OCI-LY7 (cell line): Measurements from ENCODE around the gene RPL26. TPM values are rescaled to one million over a fixed set of nuclear protein-coding genes. Genes with fewer than 3 reads are reported as not detected.

Experiments
- BruUV-seq: library from RNA; stranded (reverse); fragments of 400-500 nt; replicated peaks from 2 replicates; lab custom pipeline; 2021; lab: Mats Ljungman, UMichigan
- CTCF ChIA-PET: fragments of 300-600 bp; sonication (Branson Sonifier 250); formaldehyde crosslinking; loops from one replicate; lab custom pipeline; 2022; ENCODE audit warnings: antibody characterized with exemption; ENCODE audit not compliant: unreplicated experiment; lab: Charles Lee
- POLR2A ChIA-PET: fragments of 300-600 bp; sonication (Branson Sonifier 250); formaldehyde crosslinking; loops from one replicate; lab custom pipeline; 2022; ENCODE audit warnings: antibody characterized with exemption; lab: Charles Lee
- DNase-seq: peaks from one replicate; pipeline ENCODE4 v3.0.0-alpha.2; 2015; ENCODE audit warnings: low spot score
- H2AFZ ChIP-seq: fragments of 200-600 bp; sonication (generic), shearing (Covaris generic); 2 replicates; pipeline ENCODE4 v1.6.1; 2014; ENCODE audit warnings: mild to moderate bottlenecking, antibody characterized with exemption, low read length, moderate library complexity
- H3K27ac ChIP-seq: fragments of 200-600 bp; sonication (generic); 2 replicates; pipeline ENCODE4 v1.5.1; 2014; ENCODE audit warnings: mixed run types, low read depth, mild to moderate bottlenecking, moderate library complexity, low read length, inconsistent platforms; ENCODE audit not compliant: poor library complexity, severe bottlenecking
- H3K36me3 ChIP-seq: fragments of 200-600 bp; sonication (generic); 2 replicates; pipeline ENCODE4 v1.6.1; 2014; ENCODE audit warnings: mild to moderate bottlenecking, antibody characterized with exemption, low read length, moderate library complexity, mixed read lengths; ENCODE audit not compliant: insufficient read depth
- H3K4me1 ChIP-seq: fragments of 200-600 bp; sonication (generic); 2 replicates; pipeline ENCODE4 v1.5.1; 2014; ENCODE audit warnings: mild to moderate bottlenecking, low read length; ENCODE audit not compliant: insufficient read depth, poor library complexity, severe bottlenecking
- H3K4me2 ChIP-seq: fragments of 200-600 bp; sonication (generic); 2 replicates; pipeline ENCODE4 v1.6.1; 2014; ENCODE audit warnings: mild to moderate bottlenecking, low read length
- H3K4me3 ChIP-seq: fragments of 200-600 bp; sonication (generic); 2 replicates; pipeline ENCODE4 v1.5.1; 2014; ENCODE audit warnings: mild to moderate bottlenecking, low read depth, low read length; ENCODE audit not compliant: poor library complexity, severe bottlenecking
- H3K79me2 ChIP-seq: fragments of 200-600 bp; sonication (generic); 2 replicates; pipeline ENCODE4 v1.6.1; 2016; ENCODE audit warnings: low read depth, mild to moderate bottlenecking, low read length, moderate library complexity, mixed read lengths; ENCODE audit not compliant: insufficient read depth
- H3K9me2 ChIP-seq: fragments of 200-600 bp; sonication (generic); 2 replicates; pipeline ENCODE4 v1.6.1; 2016; ENCODE audit warnings: mild to moderate bottlenecking, low read length, mixed read lengths; ENCODE audit not compliant: insufficient read depth
- H3K9me3 ChIP-seq: fragments of 200-600 bp; sonication (generic); 2 replicates; pipeline ENCODE4 v1.6.1; 2014; ENCODE audit warnings: mild to moderate bottlenecking, mixed run types, low read length, mixed read lengths
- H4K20me1 ChIP-seq: fragments of 200-600 bp; sonication (generic); 2 replicates; pipeline ENCODE4 v1.6.1; 2014; ENCODE audit warnings: mild to moderate bottlenecking, antibody characterized with exemption, low read length, moderate library complexity, mixed read lengths; ENCODE audit not compliant: insufficient read depth
- CTCF ChIP-seq: fragments of 200-600 bp; sonication (generic); conservative IDR thresholded peaks from 2 replicates; pipeline ENCODE4 v1.5.1; 2014; ENCODE audit warnings: mild to moderate bottlenecking, antibody characterized with exemption, low read length, moderate library complexity, mixed read lengths
- EZH2phosphoT487 ChIP-seq: fragments of 200-600 bp; sonication (generic); IDR thresholded peaks from 2 replicates; pipeline ENCODE4 v1.6.1; 2018; ENCODE audit warnings: low read depth, borderline replicate concordance, mild to moderate bottlenecking, mixed run types, antibody characterized with exemption, low read length, moderate library complexity, mixed read lengths
- intact Hi-C: fragments of 100-400 bp; cut with micrococcal nuclease; formaldehyde crosslinking; loops from one replicate; pipeline ENCODE4 v1.10.0; 2022; ENCODE audit not compliant: unreplicated experiment
- small RNA-seq: library from RNA; depleted of rRNA; stranded (forward); fragments of <200 nt; gene quantifications from one replicate; pipeline ENCODE3, GENCODE V24; 2014
- total RNA-seq, 2 experiments: library from RNA; depleted of rRNA in 1 of 2; stranded (reverse); fragments of >200 nt in 1 of 2; shearing (Covaris generic) in 1 of 2; gene quantifications; 2 replicates each; pipeline ENCODE4 v1.2.3, GENCODE V29; 2014 to 2022

The RPL26 gene
- total RNA-seq, 2 experiments from 2014 or later = 3,139 to 4,013 TPM

GRCh38 chr17:8332688-8333087 lies 50.3 kb downstream of the RPL26 start:
- CTCF ChIA-PET = no interaction called here
- H3K9me2 ChIP-seq = no peaks in the 10 kb centered on the region
- H4K20me1 ChIP-seq = no peaks in the 10 kb centered on the region
- H3K79me2 ChIP-seq = no peaks in the 10 kb centered on the region
- no peaks in the 10 kb centered on the region for H3K9me3 ChIP-seq
- H3K4me2 ChIP-seq = no peak overlapping the region
- no peak overlapping the region for H2AFZ ChIP-seq
- no peak overlapping the region for H3K4me3 ChIP-seq
- BruUV-seq = no TSS peak
- POLR2A ChIA-PET = no interaction called here
- H3K36me3 ChIP-seq = no peaks in the 10 kb centered on the region
- no peaks in the 10 kb centered on the region for H3K4me1 ChIP-seq
- DNase-seq = no peak
- intact Hi-C loops = no loop called here
- H3K27ac ChIP-seq = no peak overlapping the region
- no peak for TF ChIP-seq EZH2phosphoT487
- TF ChIP-seq CTCF = no peak

- POLR2A ChIA-PET = no interaction called here
Observed at GRCh38 chr17:8332128-8332527, 50.9 kb downstream of the RPL26 start.

More at GRCh38 chr17:8332128-8332527, 50.9 kb downstream of the RPL26 start:
- intact Hi-C loops = no loop called here
- no peak overlapping the region for H2AFZ ChIP-seq
- no peaks in the 10 kb centered on the region for H3K79me2 ChIP-seq
- H3K4me3 ChIP-seq = no peak overlapping the region
- BruUV-seq = no TSS peak
- no peaks in the 10 kb centered on the region for H4K20me1 ChIP-seq
- TF ChIP-seq EZH2phosphoT487 = no peak
- no peak for TF ChIP-seq CTCF
- no peak overlapping the region for H3K27ac ChIP-seq
- no peaks in the 10 kb centered on the region for H3K36me3 ChIP-seq
- H3K4me2 ChIP-seq = no peak overlapping the region
- no peaks in the 10 kb centered on the region for H3K4me1 ChIP-seq
- no peaks in the 10 kb centered on the region for H3K9me2 ChIP-seq
- H3K9me3 ChIP-seq = no peaks in the 10 kb centered on the region
- CTCF ChIA-PET = no interaction called here
- no peak for DNase-seq

Small RNA genes within 50 kb of the gene (small RNA-seq; reads per million reads assigned to genes)
- gene RF00265 = not detected

Other genes starting within 250 kb of the RPL26 start
- 13.9 and 15.4 TPM in 2 replicates for gene PER1, start 230.8 kb downstream of the RPL26 start, total RNA-seq (2014; rRNA removed; shearing (Covaris generic))
- gene PER1, start 230.8 kb downstream of the RPL26 start, total RNA-seq (2022) = 38.0 and 48.0 TPM in 2 replicates
- 10.4 and 21.2 TPM in 2 replicates for gene VAMP2, start 220.2 kb downstream of the RPL26 start, total RNA-seq (2014; rRNA removed; shearing (Covaris generic))
- gene VAMP2, start 220.2 kb downstream of the RPL26 start, total RNA-seq (2022) = 40.9 and 45.1 TPM in 2 replicates
- 34.6 and 57.0 TPM in 2 replicates for gene TMEM107, start 206.8 kb downstream of the RPL26 start, total RNA-seq (2014; rRNA removed; shearing (Covaris generic))
- 43.9 and 45.4 TPM in 2 replicates for gene TMEM107, start 206.8 kb downstream of the RPL26 start, total RNA-seq (2022)
- 13.9 and 14.3 TPM in 2 replicates for gene BORCS6, start 193.0 kb downstream of the RPL26 start, total RNA-seq (2014; rRNA removed; shearing (Covaris generic))
- 12.0 and 12.7 TPM in 2 replicates for gene BORCS6, start 193.0 kb downstream of the RPL26 start, total RNA-seq (2022)
- 248 and 283 TPM in 2 replicates for gene AURKB, start 172.6 kb downstream of the RPL26 start, total RNA-seq (2014; rRNA removed; shearing (Covaris generic))
- 310 and 323 TPM in 2 replicates for gene AURKB, start 172.6 kb downstream of the RPL26 start, total RNA-seq (2022)
- 36.2 and 50.3 TPM in 2 replicates for gene CTC1, start 135.1 kb downstream of the RPL26 start, total RNA-seq (2014; rRNA removed; shearing (Covaris generic))
- 97.6 and 122 TPM in 2 replicates for gene CTC1, start 135.1 kb downstream of the RPL26 start, total RNA-seq (2022)
- 114 and 122 TPM in 2 replicates for gene PFAS, start 133.9 kb downstream of the RPL26 start, total RNA-seq (2014; rRNA removed; shearing (Covaris generic))
- gene PFAS, start 133.9 kb downstream of the RPL26 start, total RNA-seq (2022) = 170 and 180 TPM in 2 replicates
- 30.6 and 32.2 TPM in 2 replicates for gene RANGRF, start 94.5 kb downstream of the RPL26 start, total RNA-seq (2014; rRNA removed; shearing (Covaris generic))
- 43.3 and 46.7 TPM in 2 replicates for gene RANGRF, start 94.5 kb downstream of the RPL26 start, total RNA-seq (2022)
- 3.9 and 4.5 TPM in 2 replicates for gene SLC25A35, start 87.8 kb downstream of the RPL26 start, total RNA-seq (2014; rRNA removed; shearing (Covaris generic))
- 23.8 and 27.8 TPM in 2 replicates for gene SLC25A35, start 87.8 kb downstream of the RPL26 start, total RNA-seq (2022)
- gene ARHGEF15, start 73.0 kb downstream of the RPL26 start, total RNA-seq (2014; rRNA removed; shearing (Covaris generic)) = not detected in 2 replicates
- not detected in 2 replicates for gene ARHGEF15, start 73.0 kb downstream of the RPL26 start, total RNA-seq (2022)
- not detected in 2 replicates for gene ODF4, start 43.4 kb downstream of the RPL26 start, total RNA-seq (2014; rRNA removed; shearing (Covaris generic))
- gene ODF4, start 43.4 kb downstream of the RPL26 start, total RNA-seq (2022) = not detected in 2 replicates
- gene RNF222, start 14.6 kb upstream of the RPL26 start, total RNA-seq (2014; rRNA removed; shearing (Covaris generic)) = 0.06 TPM in 1 of 2 replicates, not detected in the other
- gene RNF222, start 14.6 kb upstream of the RPL26 start, total RNA-seq (2022) = 0.15 TPM in 2 replicates
- 37.9 and 40.0 TPM in 2 replicates for gene NDEL1, start 52.7 kb upstream of the RPL26 start, total RNA-seq (2014; rRNA removed; shearing (Covaris generic))
- 65.7 and 69.9 TPM in 2 replicates for gene NDEL1, start 52.7 kb upstream of the RPL26 start, total RNA-seq (2022)
- 41.9 and 55.0 TPM in 2 replicates for gene MYH10, start 247.5 kb upstream of the RPL26 start, total RNA-seq (2014; rRNA removed; shearing (Covaris generic))
- gene MYH10, start 247.5 kb upstream of the RPL26 start, total RNA-seq (2022) = 50.6 and 60.4 TPM in 2 replicates